Ovary (tissue), 3 donors: Measurements from ENCODE around the gene NABP1.

Experiments used
- EP300 ChIP-seq: sonication (generic); formaldehyde crosslinking; IDR thresholded peaks from one replicate; pipeline ENCODE4 v1.6.1; 2017; ENCODE audit warnings: antibody characterized with exemption
- POLR2A ChIP-seq: fragments of 450-650 bp; IDR thresholded peaks from one replicate; pipeline ENCODE4 v1.6.1; 2017; ENCODE audit warnings: antibody characterized with exemption, mild to moderate bottlenecking, moderate library complexity
- TF ChIP-seq, protein P1 (sequence below), 3 donors: fragments of 450-650 bp in 2 of 3; fragments of 200-600 bp in 1 of 3; IDR thresholded peaks; one replicate each; pipeline versions ENCODE4 v1.5.1 to v1.8.0; 2016 to 2022; ENCODE audit warnings: antibody characterized with exemption in 3 of 3, mild to moderate bottlenecking in 1 of 3
- donor health status: DM: no; HTN: no; CAD: no.

DNA sequence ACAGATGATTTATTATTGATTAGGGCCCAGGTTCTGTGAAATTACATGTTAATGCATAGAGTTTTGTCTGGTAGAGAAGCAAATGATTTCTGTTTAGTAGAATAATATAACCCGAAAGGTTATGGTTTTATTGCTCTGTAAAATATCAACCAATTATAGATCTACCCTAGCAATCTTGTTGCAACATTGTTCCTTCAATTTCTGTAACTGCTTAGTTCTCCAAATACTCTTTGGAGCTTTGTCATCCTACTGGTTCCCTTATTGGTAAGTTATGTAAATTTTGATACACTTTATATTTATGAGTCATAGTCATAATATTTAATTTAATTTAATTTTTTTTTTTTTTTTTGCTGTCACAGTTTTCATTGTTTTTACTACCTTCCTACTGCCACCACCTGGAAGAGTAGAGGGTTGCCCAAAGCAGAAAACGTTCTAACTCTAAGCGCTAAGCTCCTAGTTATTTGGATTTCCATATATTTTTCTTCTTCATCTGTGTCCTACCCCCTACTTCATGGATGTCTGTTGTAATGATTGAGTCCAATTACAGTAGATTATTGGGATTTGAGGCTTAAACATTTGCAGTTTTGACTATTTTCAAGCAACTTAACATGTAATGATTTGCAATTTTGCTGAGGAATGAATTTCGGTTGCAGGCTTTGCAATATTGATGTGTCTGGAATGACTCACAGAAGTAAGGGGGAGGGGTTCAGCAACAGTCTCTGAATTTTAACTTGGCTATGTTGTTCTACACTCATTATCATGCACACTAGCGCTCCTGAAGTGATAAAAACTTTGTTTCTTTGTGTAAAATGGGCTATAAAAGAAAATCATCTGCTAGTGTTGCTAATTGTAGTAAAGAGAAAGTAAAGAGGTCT, 51.1 kb downstream of the NABP1 start:
- TF ChIP-seq, protein P1, sequence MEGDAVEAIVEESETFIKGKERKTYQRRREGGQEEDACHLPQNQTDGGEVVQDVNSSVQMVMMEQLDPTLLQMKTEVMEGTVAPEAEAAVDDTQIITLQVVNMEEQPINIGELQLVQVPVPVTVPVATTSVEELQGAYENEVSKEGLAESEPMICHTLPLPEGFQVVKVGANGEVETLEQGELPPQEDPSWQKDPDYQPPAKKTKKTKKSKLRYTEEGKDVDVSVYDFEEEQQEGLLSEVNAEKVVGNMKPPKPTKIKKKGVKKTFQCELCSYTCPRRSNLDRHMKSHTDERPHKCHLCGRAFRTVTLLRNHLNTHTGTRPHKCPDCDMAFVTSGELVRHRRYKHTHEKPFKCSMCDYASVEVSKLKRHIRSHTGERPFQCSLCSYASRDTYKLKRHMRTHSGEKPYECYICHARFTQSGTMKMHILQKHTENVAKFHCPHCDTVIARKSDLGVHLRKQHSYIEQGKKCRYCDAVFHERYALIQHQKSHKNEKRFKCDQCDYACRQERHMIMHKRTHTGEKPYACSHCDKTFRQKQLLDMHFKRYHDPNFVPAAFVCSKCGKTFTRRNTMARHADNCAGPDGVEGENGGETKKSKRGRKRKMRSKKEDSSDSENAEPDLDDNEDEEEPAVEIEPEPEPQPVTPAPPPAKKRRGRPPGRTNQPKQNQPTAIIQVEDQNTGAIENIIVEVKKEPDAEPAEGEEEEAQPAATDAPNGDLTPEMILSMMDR (IDR thresholded peaks at IDR 0.05), result no peak
- TF ChIP-seq EP300, result no peak
- no peak for TF ChIP-seq POLR2A
